Mucosa of rectum (tissue), 2 donors: ENCODE measurements around the gene KIF6.

ENCODE experiments used
- H3K27ac ChIP-seq, 2 donors: one replicate each; pipeline ENCODE4 v1.7.0; 2013; ENCODE audit warnings: inconsistent platforms in 2 of 2, low read depth in 2 of 2, low read length in 2 of 2
- H3K27me3 ChIP-seq, 2 donors: one replicate each; pipeline ENCODE4 v1.7.0; 2013; ENCODE audit warnings: low read length in 2 of 2; ENCODE audit not compliant: control insufficient read depth in 2 of 2, insufficient read depth in 2 of 2
- H3K36me3 ChIP-seq, 2 donors: one replicate each; pipeline ENCODE4 v1.7.0; 2013; ENCODE audit warnings: low read length in 2 of 2; ENCODE audit not compliant: control insufficient read depth in 2 of 2, insufficient read depth in 2 of 2
- H3K4me1 ChIP-seq, 2 donors: one replicate each; pipeline ENCODE4 v1.7.0; 2013; ENCODE audit warnings: low read length in 2 of 2, mild to moderate bottlenecking in 1 of 2; ENCODE audit not compliant: control insufficient read depth in 2 of 2, insufficient read depth in 2 of 2
- H3K4me3 ChIP-seq, 2 donors: one replicate each; pipeline ENCODE4 v1.7.0; 2013; ENCODE audit warnings: low read length in 2 of 2
- H3K9ac ChIP-seq, 2 donors: one replicate each; pipeline ENCODE4 v1.7.0; 2013; ENCODE audit warnings: low read length in 2 of 2, low read depth in 1 of 2, mild to moderate bottlenecking in 1 of 2
- H3K9me3 ChIP-seq, 2 donors: one replicate each; pipeline ENCODE4 v1.7.0; 2013; ENCODE audit warnings: low read length in 2 of 2; ENCODE audit not compliant: control insufficient read depth in 2 of 2
- donor health status: healthy.
- donor health status: Normal muscosa, but diverticular disease.

The KIF6 gene

GRCh38 chr6:39309942-39310531, 415.2 kb downstream of the KIF6 start:
- no peaks in the 10 kb centered on the region for H3K9me3 ChIP-seq
- no peak overlapping the region for H3K27ac ChIP-seq
- no peak overlapping the region for H3K9ac ChIP-seq
- peaks cover 0 to 7% of the 10 kb centered on the region in 2 donors for H3K4me1 ChIP-seq
- H3K27me3 ChIP-seq, result peaks cover 27% of the 10 kb centered on the region in 2 donors
- H3K36me3 ChIP-seq, result no peaks in the 10 kb centered on the region
- H3K4me3 ChIP-seq, result no peak overlapping the region

GRCh38 chr6:39307462-39307861, 417.7 kb downstream of the KIF6 start:
- Histone ChIP-seq H3K9me3 (no peaks in the 10 kb centered on the region), H3K4me1 (peaks cover 5 to 7% of the 10 kb centered on the region in 2 donors), H3K4me3 (no peak overlapping the region), H3K36me3 (no peaks in the 10 kb centered on the region), H3K27me3 (peaks cover 5 to 15% of the 10 kb centered on the region in 2 donors), H3K27ac (no peak overlapping the region), H3K9ac (no peak overlapping the region)

GRCh38 chr6:39304951-39305350, 420.3 kb downstream of the KIF6 start:
- no peak overlapping the region for H3K9ac ChIP-seq
- H3K27me3 ChIP-seq, result peaks cover 0 to 2% of the 10 kb centered on the region in 2 donors
- no peaks in the 10 kb centered on the region for H3K9me3 ChIP-seq
- peaks cover 7% of the 10 kb centered on the region in 2 donors for H3K4me1 ChIP-seq
- H3K27ac ChIP-seq, result no peak overlapping the region
- H3K36me3 ChIP-seq, result no peaks in the 10 kb centered on the region
- H3K4me3 ChIP-seq, result no peak overlapping the region

GRCh38 chr6:39303425-39304153, 421.6 kb downstream of the KIF6 start:
- Histone ChIP-seq H3K27me3 (peaks cover 0 to 2% of the 10 kb centered on the region in 2 donors), H3K4me3 (no peak overlapping the region), H3K9ac (no peak overlapping the region), H3K36me3 (no peaks in the 10 kb centered on the region), H3K4me1 (peaks cover 7% of the 10 kb centered on the region in 2 donors), H3K9me3 (no peaks in the 10 kb centered on the region), H3K27ac (no peak overlapping the region)

- Histone ChIP-seq H3K4me3 (peak overlapping the region in 1 of 2 donors; percentile 53), H3K9ac (peak overlapping the region; percentile 14 to 16), H3K36me3 (no peaks in the 10 kb centered on the region), H3K9me3 (no peaks in the 10 kb centered on the region), H3K4me1 (peaks cover 7% of the 10 kb centered on the region in 2 donors), H3K27me3 (peaks cover 0 to 2% of the 10 kb centered on the region in 2 donors), H3K27ac (no peak overlapping the region)
Measured at GRCh38 chr6:39302669-39303424, 422.4 kb downstream of the KIF6 start.

- Histone ChIP-seq H3K4me1 (peaks cover 7% of the 10 kb centered on the region in 2 donors), H3K36me3 (no peaks in the 10 kb centered on the region)
Measured at GRCh38 chr6:39302011-39302410, 423.2 kb downstream of the KIF6 start.

GRCh38 chr6:39301606-39302005, 423.6 kb downstream of the KIF6 start:
- Histone ChIP-seq H3K4me1 (peaks cover 7% of the 10 kb centered on the region in 2 donors), H3K36me3 (no peaks in the 10 kb centered on the region), H3K9ac (no peak overlapping the region), H3K27me3 (peaks cover 0 to 2% of the 10 kb centered on the region in 2 donors), H3K27ac (no peak overlapping the region), H3K9me3 (no peaks in the 10 kb centered on the region), H3K4me3 (no peak overlapping the region)

More at GRCh38 chr6:39302011-39302410, 423.2 kb downstream of the KIF6 start:
- Histone ChIP-seq H3K9me3 (no peaks in the 10 kb centered on the region), H3K27me3 (peaks cover 0 to 2% of the 10 kb centered on the region in 2 donors), H3K27ac (no peak overlapping the region), H3K4me3 (no peak overlapping the region), H3K9ac (no peak overlapping the region)

GRCh38 chr6:39300739-39301138, 424.5 kb downstream of the KIF6 start:
- Histone ChIP-seq H3K4me1 (peaks cover 7% of the 10 kb centered on the region in 2 donors), H3K9ac (no peak overlapping the region), H3K27ac (no peak overlapping the region), H3K4me3 (no peak overlapping the region), H3K9me3 (no peaks in the 10 kb centered on the region), H3K36me3 (no peaks in the 10 kb centered on the region), H3K27me3 (peaks cover 0 to 2% of the 10 kb centered on the region in 2 donors)

GRCh38 chr6:39298061-39298460, 427.1 kb downstream of the KIF6 start:
- Histone ChIP-seq H3K27ac (no peak overlapping the region), H3K27me3 (peaks cover 0 to 2% of the 10 kb centered on the region in 2 donors), H3K4me1 (peaks cover 4 to 7% of the 10 kb centered on the region in 2 donors), H3K9me3 (no peaks in the 10 kb centered on the region), H3K9ac (no peak overlapping the region), H3K36me3 (no peaks in the 10 kb centered on the region), H3K4me3 (no peak overlapping the region)
